ENCODE results near the gene AKT2.

The AKT2 gene

DNA sequence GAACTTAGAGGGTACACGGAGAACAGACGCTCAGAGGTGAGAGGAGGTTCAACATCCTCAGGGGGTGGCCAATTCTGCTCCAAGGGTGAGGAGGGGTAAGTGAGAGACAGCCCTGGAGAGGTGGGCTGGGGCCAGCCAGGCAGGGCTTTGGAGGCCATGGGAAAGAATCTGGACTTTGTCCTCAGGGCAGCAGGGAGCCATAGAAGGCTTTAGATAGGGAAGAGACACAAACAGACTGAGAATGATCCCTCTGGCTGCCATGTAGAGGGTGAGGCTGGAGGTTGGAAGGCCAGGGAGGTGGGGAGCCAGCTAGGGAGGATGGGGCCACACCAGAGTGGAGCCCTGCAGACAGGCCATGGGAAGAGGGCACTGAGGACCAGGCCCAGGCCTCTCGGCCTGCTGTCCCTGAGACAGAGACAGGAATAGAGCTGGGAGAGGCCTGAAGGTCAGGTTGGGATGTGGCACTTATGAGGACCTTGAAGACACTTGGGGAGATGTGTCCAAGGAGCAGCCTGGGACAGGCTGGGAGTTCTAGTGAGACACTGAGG lies 29.5 kb downstream of the AKT2 start:
- no peak for DNase-seq (ENCODE audit: low read depth in 2 of 2, low spot score in 1 of 2)

DNA sequence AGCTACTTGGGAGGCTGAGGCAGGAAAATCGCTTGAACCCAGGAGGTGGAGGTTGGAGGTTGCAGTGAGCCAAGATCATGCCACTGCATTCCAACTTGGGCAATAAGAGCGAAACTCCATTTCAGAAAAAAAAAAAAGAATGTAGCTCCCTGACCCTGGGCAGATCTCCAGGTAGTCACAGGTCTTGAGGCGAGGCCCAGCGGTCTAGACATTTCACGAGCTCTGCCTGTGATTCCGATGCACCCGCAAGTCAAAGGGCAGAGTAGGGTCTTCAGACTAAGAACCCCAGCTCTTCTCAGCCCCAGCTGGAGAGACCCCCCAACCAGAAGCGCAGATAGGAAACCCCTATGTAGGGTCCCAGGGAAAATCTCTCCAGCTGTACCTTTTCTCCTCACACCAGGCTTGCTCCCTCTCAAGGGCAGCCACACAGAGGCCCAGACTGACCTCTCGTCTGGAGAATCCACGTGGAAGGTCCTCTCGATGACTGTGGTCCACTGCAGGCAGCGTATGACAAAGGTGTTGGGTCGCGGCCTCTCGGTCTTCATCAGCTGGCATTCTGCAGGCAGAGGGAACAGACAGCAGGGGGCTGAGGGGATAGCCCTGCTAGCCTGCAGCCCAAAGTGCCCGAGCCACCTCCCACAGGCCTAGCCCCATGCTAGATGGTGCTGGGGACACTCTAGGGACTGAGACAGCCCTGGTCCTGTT lies 30.3 kb downstream of the AKT2 start:
- no peak for DNase-seq (ENCODE audit: low read depth in 2 of 2, low spot score in 1 of 2)

DNA sequence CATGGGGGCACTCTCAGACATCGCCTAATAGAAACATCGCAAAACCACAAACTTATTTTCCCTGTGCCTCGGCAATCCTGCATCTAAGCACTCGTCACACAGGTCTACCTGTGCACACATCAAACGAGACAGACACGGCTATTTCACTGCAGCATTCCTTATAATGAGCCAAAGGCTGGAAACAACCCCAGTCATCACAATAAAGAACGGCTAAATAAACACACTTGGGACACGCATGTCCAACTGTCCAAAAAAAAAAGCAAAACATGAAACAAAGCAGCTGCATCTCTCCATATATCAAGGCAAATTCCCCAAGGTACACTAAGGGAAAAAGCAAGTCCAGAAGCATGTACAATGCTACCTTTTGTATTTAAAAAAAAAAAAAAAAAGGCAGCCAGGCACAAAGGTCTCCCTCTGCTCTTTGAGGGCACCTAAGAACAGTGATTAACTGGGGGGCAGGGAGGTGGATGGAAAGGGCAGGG lies 31.5 kb downstream of the AKT2 start:
- DNase-seq (ENCODE audit: low read depth in 2 of 2, low spot score in 1 of 2), result no peak

DNA sequence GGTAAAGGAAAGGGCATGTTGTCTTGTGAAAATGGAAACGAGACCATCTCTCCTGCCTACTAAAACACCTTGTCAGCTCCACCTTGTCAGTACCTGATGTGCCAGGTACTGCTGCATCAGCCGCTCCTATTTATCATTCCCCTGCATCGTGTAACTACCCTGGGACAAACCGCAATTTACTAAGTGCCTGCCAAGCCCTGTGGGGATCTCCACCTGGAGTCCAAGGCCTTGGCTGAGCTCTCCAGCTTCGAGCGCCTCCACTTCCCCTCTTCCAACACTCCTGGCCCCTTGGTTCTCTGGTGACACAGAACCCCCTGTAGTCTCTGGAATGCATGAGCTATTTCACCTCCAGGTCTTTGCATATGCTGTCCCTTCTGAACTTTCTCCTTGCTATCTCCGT lies 32.8 kb downstream of the AKT2 start:
- no peak for DNase-seq (ENCODE audit: low read depth in 2 of 2, low spot score in 1 of 2)

DNA sequence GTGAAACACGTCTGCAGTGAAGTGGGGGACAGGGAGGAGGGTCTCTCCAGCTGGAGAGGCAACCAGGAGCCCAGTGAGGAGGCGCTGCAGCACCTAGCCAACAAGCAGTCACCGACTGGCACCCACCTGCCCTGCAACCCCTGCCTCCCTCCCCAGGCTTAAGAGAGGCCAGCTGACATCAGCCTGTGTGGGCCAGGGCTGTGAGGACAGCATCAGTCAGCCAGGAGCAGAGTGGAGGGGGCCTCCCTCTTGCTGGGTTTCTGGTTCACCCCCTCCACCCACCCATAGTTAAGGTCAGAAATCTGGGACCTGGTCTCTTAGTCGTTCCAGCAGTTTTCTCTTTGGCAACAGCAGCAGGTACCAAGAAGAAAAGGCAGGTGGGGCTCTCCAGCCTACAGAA lies 33.2 kb downstream of the AKT2 start:
- DNase-seq (ENCODE audit: low read depth in 2 of 2, low spot score in 1 of 2), result no peak

DNA sequence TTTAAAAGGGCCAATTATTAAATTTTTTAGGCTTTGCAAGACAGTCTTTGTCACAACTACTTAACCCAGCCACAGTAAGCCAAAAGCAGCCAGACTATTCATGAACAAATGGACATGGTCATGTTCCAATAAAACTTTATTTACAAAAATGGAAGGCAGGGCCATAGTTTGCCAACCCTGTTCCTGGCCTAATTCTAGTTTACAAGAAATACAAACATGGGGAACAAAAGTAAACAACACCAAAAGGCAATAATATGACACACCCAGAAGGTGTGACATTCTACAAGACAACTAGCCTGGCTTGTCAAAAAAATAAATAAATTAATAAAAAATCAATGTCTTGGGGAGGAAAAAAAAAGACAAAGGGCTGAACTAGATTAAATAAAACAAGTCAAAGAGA lies 33.9 kb downstream of the AKT2 start:
- no peak for DNase-seq (ENCODE audit: low read depth in 2 of 2, low spot score in 1 of 2)

DNA sequence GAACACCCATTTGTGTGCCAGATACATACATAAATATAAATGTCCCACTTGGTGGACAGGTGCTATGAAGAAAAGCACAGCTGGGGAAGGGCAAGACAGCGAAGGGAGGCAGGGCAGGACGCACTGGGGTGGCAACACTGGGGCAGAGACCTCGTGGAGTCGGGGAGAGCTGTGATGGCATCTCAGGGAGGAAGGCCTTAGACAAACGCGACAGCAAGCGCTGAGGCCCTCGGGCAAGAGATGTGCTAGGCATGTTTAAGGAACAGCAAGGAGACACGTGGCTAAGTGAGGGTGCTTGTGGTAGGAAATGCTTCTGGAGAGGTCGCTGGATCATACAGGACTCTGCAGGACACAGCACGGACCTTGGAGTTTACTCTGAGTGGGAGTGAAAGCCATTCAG lies 35.4 kb downstream of the AKT2 start:
- no peak for DNase-seq (ENCODE audit: low read depth in 2 of 2, low spot score in 1 of 2)

DNA sequence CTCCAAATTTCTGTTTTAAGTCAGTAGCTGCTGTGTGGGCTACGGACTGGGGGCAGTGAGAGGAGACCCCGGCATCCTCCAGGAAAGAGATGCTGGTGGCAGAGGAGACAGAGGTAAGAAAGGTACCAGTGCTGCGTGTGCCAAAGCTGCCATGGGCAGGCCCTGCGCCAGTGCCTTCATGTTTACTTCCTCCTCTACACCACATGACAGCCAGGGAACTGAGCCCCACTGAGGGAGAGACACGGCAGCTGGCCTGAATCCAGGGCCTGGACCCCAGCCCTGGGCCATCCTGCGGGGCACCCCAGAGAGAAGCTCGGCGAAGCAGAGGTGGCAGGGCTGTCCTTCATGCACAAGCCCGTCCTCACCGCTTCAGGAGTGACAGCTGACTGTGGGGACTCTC lies 35.9 kb downstream of the AKT2 start:
- DNase-seq (ENCODE audit: low read depth in 2 of 2, low spot score in 1 of 2), result no peak

DNA sequence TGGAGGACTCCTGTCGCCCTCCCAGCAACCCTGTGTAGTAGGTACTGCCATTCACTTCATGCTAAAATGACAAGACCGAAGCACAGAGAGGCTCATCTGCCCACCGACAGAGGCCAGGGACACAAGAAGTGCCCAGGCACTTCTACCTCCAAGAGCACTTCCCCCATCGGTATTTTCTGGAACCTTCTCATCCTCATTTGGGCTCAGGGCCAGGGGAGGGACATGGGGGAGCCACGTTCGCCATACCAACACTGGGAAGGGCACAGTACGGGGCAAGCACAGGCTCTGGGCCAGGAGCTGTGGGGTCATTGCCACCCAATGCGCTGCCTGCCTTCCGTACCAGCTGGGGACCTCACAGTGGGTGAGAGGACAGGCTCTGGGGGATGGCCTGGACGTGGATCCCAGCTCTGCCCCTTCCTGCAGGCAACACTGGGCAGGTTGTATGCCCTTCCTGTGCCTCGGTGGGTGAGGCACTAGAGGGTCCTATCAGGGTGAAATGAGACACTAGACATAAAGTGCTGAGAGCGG lies 37.3 kb downstream of the AKT2 start:
- no peak for DNase-seq (ENCODE audit: low read depth in 2 of 2, low spot score in 1 of 2)

DNA sequence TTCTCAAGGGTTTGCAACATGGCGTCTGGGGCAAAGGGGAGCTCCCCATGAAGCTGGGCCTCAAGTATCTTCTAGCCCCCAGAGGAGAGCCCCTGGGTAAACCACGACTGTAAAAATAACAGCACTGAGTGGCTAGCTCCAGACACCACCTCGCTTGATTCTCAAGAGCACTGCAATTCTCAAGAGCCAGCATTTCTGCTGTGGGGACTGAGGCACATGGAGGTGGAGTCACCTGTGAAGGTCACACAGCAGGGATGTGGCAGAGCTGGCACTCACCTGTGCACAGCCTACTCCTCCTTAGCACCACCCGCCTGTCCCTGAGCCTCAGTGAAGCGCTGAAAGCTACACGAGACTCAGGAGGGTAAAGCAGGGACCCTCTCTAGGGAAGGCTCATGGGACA lies 38.0 kb downstream of the AKT2 start:
- DNase-seq (ENCODE audit: low read depth in 2 of 2, low spot score in 1 of 2), result no peak

DNA sequence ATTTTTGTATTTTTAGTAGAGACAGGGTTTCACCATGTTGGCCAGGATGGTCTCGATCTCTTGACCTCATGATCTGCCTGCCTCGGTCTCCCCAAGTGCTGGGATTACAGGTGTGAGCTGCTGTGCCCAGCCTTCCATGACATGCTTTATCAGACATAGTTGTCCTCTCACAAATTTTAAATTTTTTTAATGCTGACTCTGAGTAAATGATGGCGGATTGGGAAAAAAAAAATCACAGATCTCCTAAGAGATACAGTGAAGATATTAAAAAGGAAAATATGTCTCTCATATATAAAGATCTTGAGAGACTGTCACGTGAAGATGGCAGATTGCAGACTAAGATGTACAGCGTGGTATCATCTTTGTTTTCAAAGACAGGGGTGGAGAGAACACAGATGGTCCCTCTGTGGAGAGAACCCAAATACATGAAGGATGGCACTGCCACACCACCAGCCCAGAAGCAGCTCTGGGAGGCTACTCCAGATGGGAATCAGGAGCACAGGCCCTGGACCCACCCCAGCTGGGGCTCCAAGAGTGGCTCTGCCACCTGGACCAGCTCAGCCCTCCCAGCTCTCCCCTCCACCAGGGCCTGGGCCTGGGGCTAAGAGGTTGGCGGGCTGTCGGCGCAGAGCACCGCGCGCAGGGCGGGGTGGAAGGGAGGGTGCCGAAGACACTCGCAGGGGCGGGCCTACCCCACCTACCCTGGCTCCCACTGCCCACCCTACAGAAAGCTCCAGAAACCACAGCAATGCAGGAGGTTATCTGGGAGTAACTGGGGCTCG lies 38.7 kb downstream of the AKT2 start:
- DNase-seq (ENCODE audit: low read depth in 2 of 2, low spot score in 1 of 2), result no peak

DNA sequence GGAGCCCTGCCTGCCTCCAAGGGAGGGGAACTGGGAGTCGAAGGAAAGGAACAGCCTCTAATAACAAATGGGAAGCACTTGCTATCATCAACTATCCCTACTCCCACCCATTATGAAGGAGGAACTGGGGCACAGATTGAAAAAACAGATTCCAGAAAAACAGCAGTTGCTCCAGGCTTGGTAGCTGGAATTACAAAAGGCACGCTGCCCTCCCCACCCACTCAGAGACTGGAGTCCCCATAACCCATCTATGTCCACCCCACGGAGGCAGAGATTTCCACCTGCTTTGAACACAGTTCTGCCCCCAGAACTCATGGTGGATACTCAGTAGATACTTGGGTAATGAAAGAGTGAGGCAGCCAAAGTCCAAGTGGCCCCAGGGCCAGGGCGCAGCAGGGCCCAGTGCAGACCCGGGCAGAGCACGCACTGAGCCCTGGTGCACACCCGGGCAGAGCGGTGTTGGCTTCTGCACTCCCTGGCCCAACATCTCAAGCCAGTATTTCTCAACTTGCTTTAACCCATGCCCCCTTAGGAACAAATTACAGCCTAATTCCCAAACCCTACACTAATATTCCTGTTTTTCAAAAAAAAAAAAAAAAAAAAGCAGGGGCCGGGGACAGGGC lies 39.5 kb downstream of the AKT2 start:
- DNase-seq (ENCODE audit: low read depth in 2 of 2, low spot score in 1 of 2), result no peak

DNA sequence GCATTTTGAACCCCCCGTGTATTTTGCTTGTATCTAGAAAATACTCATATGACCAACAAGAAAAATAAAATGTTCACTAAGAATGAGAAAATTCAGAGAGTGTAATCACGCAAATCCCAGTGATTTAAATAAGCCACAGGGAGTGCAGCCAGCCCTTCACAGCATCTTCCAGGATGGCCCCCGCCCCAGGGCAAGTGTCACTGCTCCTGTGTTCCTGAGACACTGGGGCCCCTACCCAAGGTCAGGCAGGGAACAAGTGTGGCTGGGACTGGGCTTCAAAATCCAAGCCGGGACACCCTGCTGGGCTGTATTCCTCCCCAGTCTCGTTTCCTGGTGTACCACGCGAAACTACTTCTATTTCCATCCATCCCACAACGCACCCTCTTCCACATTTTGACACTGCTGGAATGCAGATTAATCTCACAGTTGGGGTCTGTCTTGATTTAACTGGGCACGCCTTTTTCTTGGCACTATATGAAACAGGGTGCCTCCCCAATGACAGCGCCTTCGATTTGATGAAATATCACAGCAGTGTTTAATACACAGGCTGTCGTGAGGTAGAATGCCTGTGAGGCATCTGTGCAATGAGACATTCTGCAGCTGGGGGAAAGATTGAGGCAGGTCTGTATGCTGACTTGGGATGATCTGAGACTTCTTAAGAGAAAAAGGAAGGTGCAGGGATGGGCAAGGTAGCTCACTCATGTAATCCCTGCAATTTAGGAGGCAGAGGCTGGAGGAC lies 40.4 kb downstream of the AKT2 start:
- no peak for DNase-seq (ENCODE audit: low read depth in 2 of 2, low spot score in 1 of 2)

DNA sequence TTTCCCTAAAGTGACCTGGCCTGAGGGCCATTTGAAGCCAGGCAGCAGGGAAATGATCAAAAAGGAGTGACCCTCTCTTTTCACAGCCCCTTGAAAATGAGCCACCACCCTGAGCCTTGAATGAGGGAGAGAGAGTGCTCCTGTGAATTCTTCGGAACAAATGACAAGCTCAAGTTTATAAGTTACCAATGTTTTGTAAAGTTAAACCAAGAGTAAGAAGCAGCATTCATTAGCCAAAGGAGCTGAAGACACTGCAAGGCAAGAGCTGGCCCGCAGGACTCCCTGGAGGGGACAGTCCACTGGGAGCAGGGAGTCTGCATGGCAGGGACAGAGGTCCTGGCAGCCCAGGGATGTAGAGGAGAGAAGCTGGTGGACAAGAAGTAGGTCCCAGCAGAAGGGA lies 42.0 kb downstream of the AKT2 start:
- no peak for DNase-seq (ENCODE audit: low read depth in 2 of 2, low spot score in 1 of 2)

DNA sequence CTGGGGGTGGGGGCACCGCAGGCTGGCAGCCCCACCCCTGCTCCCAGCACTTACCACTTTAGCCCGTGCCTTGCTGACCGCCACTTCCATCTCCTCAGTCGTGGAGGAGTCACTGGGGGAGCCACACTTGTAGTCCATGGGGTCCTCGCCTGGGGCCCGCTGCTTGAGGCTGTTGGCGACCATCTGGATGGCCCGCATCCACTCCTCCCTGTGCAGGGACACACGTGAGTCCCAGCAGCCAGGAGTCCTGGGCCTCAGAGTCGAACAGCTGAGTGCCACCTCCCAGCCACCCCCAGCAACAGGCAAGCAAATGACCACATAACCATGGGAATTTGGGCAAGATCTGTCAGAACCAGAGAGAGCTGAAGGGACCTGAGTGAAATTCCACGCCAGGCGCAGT lies 42.7 kb downstream of the AKT2 start:
- no peak for DNase-seq (ENCODE audit: low read depth in 2 of 2, low spot score in 1 of 2)

DNA sequence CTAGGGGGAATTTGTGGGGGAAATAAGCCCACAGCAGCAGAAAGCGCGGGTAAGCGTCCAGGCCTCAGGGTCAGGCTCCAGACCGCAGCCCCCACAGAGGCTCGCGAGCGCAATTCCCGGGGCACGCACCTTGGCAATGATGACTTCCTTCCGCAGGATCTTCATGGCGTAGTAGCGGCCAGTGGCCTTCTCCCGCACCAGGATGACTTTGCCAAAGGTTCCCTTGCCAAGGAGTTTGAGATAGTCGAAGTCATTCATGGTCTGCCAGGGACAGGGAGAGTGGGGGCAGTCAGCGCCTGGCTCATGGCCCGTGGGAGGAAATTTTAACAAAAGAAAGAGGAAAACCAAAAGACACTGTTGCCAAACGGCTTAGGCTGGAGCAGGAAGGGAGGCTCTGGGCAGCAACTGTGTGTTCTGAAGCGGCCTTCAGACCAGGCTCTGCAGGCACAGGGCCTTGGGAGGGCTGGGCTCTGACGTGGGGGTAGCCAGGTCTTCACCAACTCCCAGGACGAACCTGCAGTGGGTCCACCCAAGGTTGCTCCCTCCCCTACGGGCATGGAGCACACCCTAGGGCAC lies 43.2 kb downstream of the AKT2 start:
- no peak for DNase-seq (ENCODE audit: low read depth in 2 of 2, low spot score in 1 of 2)

DNA sequence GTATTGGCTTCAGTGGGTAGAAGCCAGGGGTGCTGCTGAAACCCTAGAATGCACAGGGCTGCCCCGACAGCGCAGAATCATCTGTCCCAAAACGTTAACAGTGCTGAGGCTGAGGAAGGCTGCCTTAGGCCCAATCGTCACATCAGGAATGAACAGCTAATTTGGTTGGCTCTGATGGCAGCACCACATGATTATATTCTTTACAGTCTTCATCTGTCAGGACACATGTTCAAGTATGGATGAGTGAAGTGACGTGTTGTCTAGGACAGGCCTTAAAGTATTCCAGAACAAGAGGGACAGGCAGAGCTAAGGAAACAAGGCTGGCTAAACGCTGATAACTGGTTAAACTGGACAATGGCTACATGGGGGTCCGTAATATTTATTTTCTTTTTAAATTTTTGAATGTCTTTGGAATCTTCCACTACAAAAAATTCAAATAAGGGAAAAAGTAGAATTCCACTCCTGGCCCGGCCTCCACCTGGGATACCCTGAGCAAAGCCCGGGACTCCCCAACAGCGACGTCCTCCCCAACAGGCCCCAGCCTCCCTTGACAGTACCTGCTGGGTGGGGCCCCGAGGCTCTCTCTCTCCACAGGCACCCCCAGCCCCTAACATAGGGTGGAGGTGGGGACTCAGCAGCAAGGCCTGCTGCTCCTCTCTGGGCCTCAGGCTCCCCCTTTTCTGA lies 43.9 kb downstream of the AKT2 start:
- no peak for DNase-seq (ENCODE audit: low read depth in 2 of 2, low spot score in 1 of 2)

DNA sequence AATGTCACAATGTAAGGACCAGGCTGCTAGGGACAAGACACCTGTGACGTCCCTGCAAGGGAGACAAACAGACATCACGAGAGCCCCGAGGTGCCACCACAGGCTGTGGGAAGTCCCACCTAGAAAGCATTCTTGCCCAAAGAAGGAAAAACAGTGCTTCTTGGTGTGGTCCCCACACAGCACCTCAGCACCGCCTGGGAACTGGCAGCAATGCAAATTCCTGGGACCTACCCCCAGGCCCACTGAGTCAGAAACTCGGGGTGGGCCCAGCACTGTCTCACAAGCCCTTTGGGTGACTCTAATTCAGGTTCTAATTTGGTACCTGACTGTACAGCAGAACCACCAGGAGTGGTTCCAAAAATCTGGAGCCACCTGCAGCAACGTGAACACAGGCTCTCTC lies 44.8 kb downstream of the AKT2 start:
- DNase-seq (ENCODE audit: low read depth in 2 of 2, low spot score in 1 of 2), result no peak

DNA sequence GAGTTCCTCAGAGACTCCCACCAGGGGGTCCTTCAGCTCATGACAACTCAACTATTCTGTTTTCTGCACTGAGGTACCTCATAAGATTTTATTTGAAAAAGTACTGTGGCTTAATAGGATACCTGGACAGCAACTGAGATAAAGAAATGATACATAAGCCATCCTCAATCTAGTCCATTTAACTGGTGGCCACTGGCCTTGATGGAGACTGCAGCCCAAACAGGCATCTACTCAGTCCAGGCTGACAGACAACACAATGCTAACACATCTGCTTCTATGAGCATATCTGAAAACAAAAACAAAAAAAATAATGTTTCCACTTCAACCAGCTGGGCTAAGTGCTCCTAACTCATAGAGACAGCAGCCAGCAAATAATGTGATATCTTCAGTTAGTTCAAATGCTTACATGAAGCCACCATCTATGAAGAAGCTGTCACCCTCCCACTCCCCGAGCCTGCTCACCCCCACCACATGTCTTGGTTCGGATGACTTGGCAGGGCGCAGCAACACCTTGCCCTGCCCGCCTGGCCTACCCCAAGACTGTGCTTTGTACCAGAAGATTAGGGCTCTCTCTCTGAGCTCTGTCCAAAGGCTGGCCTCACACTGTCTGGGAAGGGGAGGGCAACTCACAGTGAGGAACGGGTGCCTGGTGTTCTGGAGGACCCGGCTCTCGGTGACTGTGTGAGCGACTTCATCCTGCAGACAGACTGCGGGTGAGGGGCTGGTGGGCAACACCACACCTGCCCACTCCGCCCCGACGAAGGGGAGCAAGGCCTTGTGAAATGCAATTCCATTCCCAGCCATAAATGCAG lies 45.5 kb downstream of the AKT2 start:
- no peak for DNase-seq (ENCODE audit: low read depth in 2 of 2, low spot score in 1 of 2)
